ENCODE results near the gene DPY19L2.
"Not testable (repeated sequence)": the region's sequence is repeated elsewhere in the genome, so short reads cannot be mapped to it uniquely, and the experiment has no call there.

The DPY19L2 gene

GRCh38 chr12:63668028-63668799 is at the start of gene DPY19L2:
Gene DPY19L2, minus strand, starts transcription at chr12:63668493. Its CDS starts 100 bp downstream, at chr12:63668393.
- TF ChIP-seq POLR2A (IDR thresholded peaks at IDR 0.05; ENCODE audit: low read depth, low read length) = peak; percentile 36; the same call in 1 of the 2 replicates
- DNase-seq (ENCODE audit: insufficient read length, low spot score) (peak; percentile 18), FAIRE-seq (no peak)

DNA sequence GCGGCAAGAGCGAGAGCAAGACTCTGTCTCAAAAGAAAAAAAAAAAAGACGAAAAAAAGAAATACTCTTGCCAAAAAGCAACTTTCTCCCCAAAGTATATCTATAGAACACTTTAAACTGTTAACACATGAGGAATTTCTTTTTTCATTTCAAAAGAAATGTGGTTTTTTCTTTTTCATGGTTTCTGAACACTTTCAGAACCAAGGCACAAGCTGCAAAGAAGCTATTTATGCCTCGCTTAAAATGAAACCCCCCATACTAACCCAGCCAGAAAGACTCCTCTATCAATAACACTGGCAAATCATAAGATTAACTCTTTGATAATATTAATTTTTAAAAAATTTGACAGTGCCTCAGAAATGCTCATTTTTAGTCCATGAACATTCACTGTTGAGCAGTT is 48.6 kb upstream of the DPY19L2 start:
- not testable (repeated sequence) for DNase-seq (ENCODE audit: insufficient read length, low spot score); FAIRE-seq

DNA sequence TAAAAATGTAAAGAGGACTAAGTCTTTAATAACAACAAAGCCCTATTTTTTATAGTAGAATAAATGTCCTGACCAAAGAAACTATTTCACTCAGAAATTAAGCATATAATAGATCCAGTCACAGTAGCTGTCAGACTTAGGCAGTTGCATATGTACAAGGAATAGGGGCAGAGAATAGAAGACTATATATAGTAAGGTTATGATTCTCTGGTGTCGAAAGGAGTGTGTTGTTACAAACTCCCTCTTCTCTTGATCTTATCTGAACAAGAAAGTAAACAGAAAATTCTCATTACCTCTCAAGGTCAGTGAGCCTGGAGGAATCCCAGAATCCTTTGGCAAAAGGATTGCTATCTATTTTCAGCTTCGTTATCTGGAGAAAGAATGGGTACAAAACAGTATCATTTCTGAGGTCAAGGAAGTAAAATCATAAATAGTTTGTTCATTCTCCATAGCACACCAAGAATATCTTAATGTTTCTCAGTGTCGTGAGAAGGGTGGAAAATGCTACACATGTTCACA is 46.9 kb upstream of the DPY19L2 start:
- DNase-seq (ENCODE audit: insufficient read length, low spot score); FAIRE-seq: not testable (repeated sequence)

- FAIRE-seq = peak; percentile 68
These were observed 46.1 kb upstream of the DPY19L2 start for GRCh38 chr12:63714409-63714808.

DNA sequence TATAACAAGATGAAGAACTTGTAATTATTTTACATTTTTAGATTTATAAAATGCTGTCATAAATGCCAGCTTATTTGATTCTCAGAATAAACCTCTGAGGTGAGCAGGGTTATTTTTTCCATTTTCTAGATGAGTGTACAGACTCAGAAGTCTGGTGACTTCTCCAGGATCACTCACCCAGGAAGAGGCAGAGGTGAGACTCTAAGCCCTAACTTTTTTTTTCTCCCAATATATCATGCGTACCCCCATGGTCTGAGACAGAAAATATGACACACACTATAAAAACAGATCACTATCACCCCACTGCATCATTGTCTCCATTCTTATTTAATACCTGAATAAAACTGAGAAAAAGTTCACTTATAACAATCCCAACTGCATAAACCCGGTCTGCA is 45.4 kb upstream of the DPY19L2 start:
- not testable (repeated sequence) for DNase-seq (ENCODE audit: insufficient read length, low spot score)
- peak; percentile 61 for FAIRE-seq

More at GRCh38 chr12:63714409-63714808, 46.1 kb upstream of the DPY19L2 start:
- DNase-seq (ENCODE audit: insufficient read length, low spot score) = not testable (repeated sequence)

DNA sequence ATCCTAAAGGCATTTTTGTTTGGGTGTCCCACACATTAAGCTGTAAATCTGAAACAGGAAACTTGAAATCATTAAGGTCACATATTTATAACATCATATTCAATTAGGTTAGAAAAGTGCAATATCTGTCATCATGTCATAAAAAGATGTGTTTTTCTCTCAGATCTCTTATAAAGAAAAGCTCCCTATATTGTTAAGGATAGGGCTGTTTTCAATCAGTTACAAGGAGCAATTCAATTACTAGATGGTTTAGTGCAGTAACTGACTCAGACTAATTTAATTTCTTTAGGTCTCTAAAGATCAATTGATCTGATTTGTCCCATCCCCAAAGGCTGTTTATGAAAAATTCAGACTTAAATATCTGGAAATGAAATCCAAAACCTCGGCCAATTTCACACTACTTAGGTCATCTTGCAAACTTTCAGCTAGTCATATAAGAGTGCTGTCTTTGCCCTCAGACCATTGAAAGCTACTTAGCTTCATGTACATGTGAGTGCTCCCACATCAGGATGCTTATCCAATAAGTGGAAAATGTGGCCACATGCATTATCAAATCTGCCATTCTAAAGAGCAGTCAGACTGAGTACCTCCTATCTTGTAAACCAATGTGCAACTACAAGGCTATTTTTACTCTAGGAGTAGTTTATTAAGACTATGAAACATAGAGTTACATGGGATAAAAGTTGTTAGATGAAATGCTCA is 44.8 kb upstream of the DPY19L2 start:
- FAIRE-seq = peak; percentile 95
- DNase-seq (ENCODE audit: insufficient read length, low spot score) = not testable (repeated sequence)

- FAIRE-seq = peak; percentile 48
- not testable (repeated sequence) for DNase-seq (ENCODE audit: insufficient read length, low spot score)
These were observed 44.2 kb upstream of the DPY19L2 start for GRCh38 chr12:63712376-63712974.

DNA sequence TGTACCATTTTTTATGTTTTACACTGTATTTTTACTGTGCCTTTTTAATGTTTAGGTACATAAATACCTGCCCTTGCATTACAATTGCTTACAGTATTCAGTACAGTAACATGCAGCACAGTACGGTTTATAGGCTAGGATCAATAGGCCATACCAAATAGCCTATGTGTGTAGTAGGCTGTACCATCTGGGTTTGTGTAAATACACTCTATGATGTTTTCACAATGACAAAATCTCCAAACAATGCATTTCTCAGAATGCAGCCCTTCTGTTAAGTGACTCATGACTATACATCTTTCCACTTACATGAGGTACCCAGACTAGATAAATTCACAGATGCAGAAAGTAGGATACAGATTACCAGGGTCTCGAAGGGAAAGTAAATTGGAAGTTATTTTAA is 43.0 kb upstream of the DPY19L2 start:
- FAIRE-seq = peak; percentile 95

GRCh38 chr12:63706336-63706735 is 38.0 kb upstream of the DPY19L2 start:
- TF ChIP-seq POLR2A (IDR thresholded peaks at IDR 0.05; ENCODE audit: low read depth, low read length) = no peak
- no peak for FAIRE-seq
- DNase-seq (ENCODE audit: insufficient read length, low spot score) = no peak

More for the DNA sequence above, 43.0 kb upstream of the DPY19L2 start:
- not testable (repeated sequence) for DNase-seq (ENCODE audit: insufficient read length, low spot score)

GRCh38 chr12:63699678-63700382 is 31.5 kb upstream of the DPY19L2 start:
- not testable (repeated sequence) for DNase-seq (ENCODE audit: insufficient read length, low spot score)
- peak; percentile 81 for FAIRE-seq

GRCh38 chr12:63699011-63699410 is 30.7 kb upstream of the DPY19L2 start:
- not testable (repeated sequence) for DNase-seq (ENCODE audit: insufficient read length, low spot score)
- peak; percentile 33 for FAIRE-seq

GRCh38 chr12:63690837-63691236 is 22.5 kb upstream of the DPY19L2 start:
- FAIRE-seq; DNase-seq (ENCODE audit: insufficient read length, low spot score): not testable (repeated sequence)

DNA sequence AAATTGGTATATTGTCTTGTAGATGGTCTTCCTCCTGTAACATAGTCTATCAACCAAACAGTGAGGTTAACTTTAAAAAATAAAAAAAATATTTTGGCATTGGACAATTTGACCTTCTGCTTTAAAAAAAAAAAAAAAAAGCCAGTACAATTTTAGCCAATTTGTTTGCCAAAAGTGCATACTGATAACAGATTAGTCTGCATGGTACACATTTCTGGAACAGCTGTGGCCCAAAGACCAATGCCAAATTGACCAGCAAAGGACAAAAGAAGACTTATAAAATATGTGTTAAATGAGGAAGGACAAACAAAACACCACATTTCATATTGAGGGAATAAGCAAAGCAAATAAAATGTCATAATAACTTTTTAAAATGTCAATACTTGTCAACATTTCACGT is 20.8 kb upstream of the DPY19L2 start:
- not testable (repeated sequence) for DNase-seq (ENCODE audit: insufficient read length, low spot score); FAIRE-seq

- not testable (repeated sequence) for FAIRE-seq; DNase-seq (ENCODE audit: insufficient read length, low spot score)
These were observed 18.3 kb upstream of the DPY19L2 start for GRCh38 chr12:63686623-63687022.

DNA sequence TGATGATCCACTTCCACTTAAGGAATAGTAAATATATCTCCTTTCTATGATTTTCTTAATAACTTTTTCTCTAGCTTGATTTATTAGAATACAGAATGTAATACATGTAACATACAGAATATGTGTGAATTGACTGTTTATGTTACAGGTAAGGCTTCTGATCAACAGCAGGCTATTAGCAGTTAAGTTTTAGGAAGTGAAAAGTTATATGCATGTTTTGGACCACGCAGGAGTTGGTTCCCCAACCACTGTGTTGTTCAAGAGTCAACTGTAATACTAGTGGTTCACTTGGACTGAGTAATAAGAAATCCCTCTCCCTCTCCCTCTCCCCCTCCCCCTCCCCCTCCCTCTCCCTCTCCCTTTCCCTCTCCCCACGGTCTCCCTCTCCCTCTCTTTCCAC is 17.5 kb upstream of the DPY19L2 start:
- not testable (repeated sequence) for FAIRE-seq

DNA sequence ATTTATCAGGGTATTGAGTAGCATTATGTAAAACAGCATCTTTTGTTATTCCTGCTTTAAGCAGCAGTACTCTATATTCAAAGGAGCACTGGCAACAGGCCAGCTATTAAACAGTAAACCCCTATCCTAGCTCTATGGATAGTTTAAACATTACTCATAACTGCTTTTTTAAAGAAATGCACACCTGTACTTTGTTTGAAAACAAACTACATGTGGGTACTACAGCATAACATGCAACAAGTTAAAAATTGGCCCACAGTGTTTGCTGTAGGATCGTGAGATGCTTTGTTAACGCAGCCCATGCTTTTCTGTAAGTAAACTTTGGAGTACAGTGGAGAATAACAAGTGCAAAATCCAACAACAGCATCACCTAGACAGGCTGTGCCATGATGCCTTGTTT is 14.3 kb upstream of the DPY19L2 start:
- not testable (repeated sequence) for FAIRE-seq; DNase-seq (ENCODE audit: insufficient read length, low spot score)

More for the DNA sequence above, 17.5 kb upstream of the DPY19L2 start:
- DNase-seq (ENCODE audit: insufficient read length, low spot score) = not testable (repeated sequence)

DNA sequence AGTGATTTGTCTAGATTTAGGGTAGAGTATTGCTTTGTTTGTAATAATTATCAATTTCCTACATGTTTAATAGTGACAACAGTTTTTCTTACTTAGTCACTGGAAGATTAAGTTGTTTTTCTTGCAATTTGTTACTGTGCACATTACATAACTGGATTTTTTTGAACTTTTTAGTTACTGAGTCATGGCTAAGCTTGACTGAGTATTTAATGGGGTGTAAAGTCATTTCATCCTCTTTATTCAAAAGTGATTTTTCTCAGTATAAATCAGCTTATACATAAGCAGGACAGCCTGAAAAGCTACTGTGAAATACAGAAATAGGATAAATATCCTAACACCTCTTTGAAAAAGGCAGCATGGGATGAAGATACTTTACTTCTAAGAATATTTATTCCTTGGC is 12.5 kb upstream of the DPY19L2 start:
- not testable (repeated sequence) for DNase-seq (ENCODE audit: insufficient read length, low spot score)
- FAIRE-seq = peak; percentile 76

DNA sequence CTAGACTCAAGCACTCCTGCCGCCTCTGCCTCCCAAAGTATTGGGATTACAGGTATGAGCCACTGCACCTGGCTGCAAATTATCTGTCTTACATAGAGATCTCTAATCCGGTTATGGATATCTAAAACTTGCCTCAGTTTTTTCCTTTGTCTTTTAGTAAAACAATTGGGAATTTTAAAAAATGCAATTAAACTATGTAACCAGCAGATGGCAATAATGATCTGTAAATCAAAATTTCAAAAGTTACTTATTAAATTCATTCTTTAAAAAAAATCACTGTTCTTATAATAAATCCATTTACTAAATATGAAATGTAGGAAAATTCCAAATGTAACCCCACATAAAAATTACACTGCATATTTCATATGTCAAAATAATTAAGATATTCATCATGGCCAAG is 4.3 kb upstream of the DPY19L2 start:
- FAIRE-seq; DNase-seq (ENCODE audit: insufficient read length, low spot score): not testable (repeated sequence)

DNA sequence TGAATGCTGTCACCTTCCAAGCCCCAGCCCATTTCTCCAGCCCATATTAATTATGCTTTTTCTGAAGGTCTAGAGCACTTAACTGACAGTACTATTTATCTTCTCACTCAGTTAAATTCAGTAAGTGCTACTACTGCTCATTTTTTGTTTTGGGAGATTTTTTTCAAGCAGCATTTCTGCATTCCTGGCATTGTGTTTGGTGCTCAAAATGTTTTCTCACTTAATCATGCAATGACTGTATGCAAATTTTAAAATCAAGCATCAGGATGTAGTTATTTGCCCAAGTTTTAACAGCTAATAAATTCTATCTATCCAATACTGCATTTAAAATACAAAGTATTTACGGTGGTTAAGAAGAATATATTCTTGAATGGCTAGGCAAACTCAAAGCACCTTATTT is 1.6 kb upstream of the DPY19L2 start:
- FAIRE-seq; DNase-seq (ENCODE audit: insufficient read length, low spot score): not testable (repeated sequence)

- not testable (repeated sequence) for DNase-seq (ENCODE audit: insufficient read length, low spot score); FAIRE-seq
These were observed 1.1 kb upstream of the DPY19L2 start for GRCh38 chr12:63669427-63669826.
